GM19099 (cell line): ENCODE measurements around the gene LHFPL2.

Experiments used
- POLR2A ChIP-seq: IDR thresholded peaks from 3 replicates; pipeline ENCODE4 v1.6.1; 2011; ENCODE audit warnings: low read depth; ENCODE audit not compliant: insufficient read length; ENCODE audit errors: extremely low read depth

Gene LHFPL2

GRCh38 chr5:78597974-78598371 is 50.6 kb downstream of the LHFPL2 start:
- no peak for TF ChIP-seq POLR2A

- TF ChIP-seq POLR2A = no peak
These were observed 51.3 kb downstream of the LHFPL2 start for GRCh38 chr5:78597068-78597973.

- TF ChIP-seq POLR2A = no peak
These were observed 53.1 kb downstream of the LHFPL2 start for GRCh38 chr5:78595458-78595921.

- no peak for TF ChIP-seq POLR2A
These were observed 53.7 kb downstream of the LHFPL2 start for GRCh38 chr5:78594610-78595457.

GRCh38 chr5:78594021-78594420 is 54.6 kb downstream of the LHFPL2 start:
- no peak for TF ChIP-seq POLR2A

- no peak for TF ChIP-seq POLR2A
These were observed 55.1 kb downstream of the LHFPL2 start for GRCh38 chr5:78593465-78593864.

- no peak for TF ChIP-seq POLR2A
These were observed 55.7 kb downstream of the LHFPL2 start for GRCh38 chr5:78592735-78593386.

GRCh38 chr5:78591972-78592700 is 56.4 kb downstream of the LHFPL2 start:
- no peak for TF ChIP-seq POLR2A

GRCh38 chr5:78591138-78591612 is 57.4 kb downstream of the LHFPL2 start:
- no peak for TF ChIP-seq POLR2A

GRCh38 chr5:78589923-78590322 is 58.6 kb downstream of the LHFPL2 start:
- no peak for TF ChIP-seq POLR2A

GRCh38 chr5:78588507-78588906 is 60.1 kb downstream of the LHFPL2 start:
- TF ChIP-seq POLR2A = no peak

- no peak for TF ChIP-seq POLR2A
These were observed 60.7 kb downstream of the LHFPL2 start for GRCh38 chr5:78587775-78588291.

- no peak for TF ChIP-seq POLR2A
These were observed 61.3 kb downstream of the LHFPL2 start for GRCh38 chr5:78587081-78587774.
